Spleen (tissue), 11 donors: Measurements from ENCODE around the gene SAMD8. TPM values are rescaled to one million over a fixed set of nuclear protein-coding genes. Genes with fewer than 3 reads are reported as not detected.
A peak's percentile ranks its signal among the peaks of the same experiment; 100 is the strongest.
"Not testable (repeated sequence)": the region's sequence is repeated elsewhere in the genome, so short reads cannot be mapped to it uniquely, and the experiment has no call there.

Source experiments
- DNase-seq: peaks from one replicate; pipeline ENCODE4 v3.0.0-alpha.2; 2020
- H3K27ac ChIP-seq, 8 donors: fragments of 200-600 bp; sonication (generic) in 7 of 8; 1 replicate in 4 of 8; 2 replicates in 4 of 8; pipeline versions ENCODE4 v1.5.0 to v1.8.0; 2016 to 2021; ENCODE audit warnings: inconsistent platforms in 4 of 8, mild to moderate bottlenecking in 4 of 8, moderate library complexity in 1 of 8
- H3K27me3 ChIP-seq, 7 donors: fragments of 200-600 bp; sonication (generic) in 6 of 7; replicated peaks in 1 of 7; 1 replicate in 4 of 7; 2 replicates in 3 of 7; pipeline versions ENCODE4 v1.5.0 to v1.8.0; 2016 to 2021; ENCODE audit warnings: inconsistent platforms in 3 of 7, mild to moderate bottlenecking in 1 of 7
- H3K36me3 ChIP-seq, 6 donors: fragments of 200-600 bp; sonication (generic) in 5 of 6; 1 replicate in 4 of 6; 2 replicates in 2 of 6; pipeline versions ENCODE4 v1.5.0 to v1.8.0; 2016 to 2021; ENCODE audit warnings: inconsistent platforms in 2 of 6
- H3K4me1 ChIP-seq, 6 donors: fragments of 200-600 bp; sonication (generic) in 5 of 6; 1 replicate in 3 of 6; 2 replicates in 3 of 6; pipeline versions ENCODE4 v1.5.0 to v1.8.0; 2016 to 2021; ENCODE audit warnings: inconsistent platforms in 3 of 6
- H3K4me3 ChIP-seq, 8 donors: fragments of 200-600 bp; sonication (generic) in 7 of 8; 1 replicate in 4 of 8; 2 replicates in 4 of 8; pipeline versions ENCODE4 v1.5.0 to v1.8.0; 2016 to 2021; ENCODE audit warnings: inconsistent platforms in 4 of 8, mild to moderate bottlenecking in 4 of 8, moderate library complexity in 2 of 8
- H3K9me3 ChIP-seq, 8 donors: fragments of 200-600 bp; sonication (generic) in 7 of 8; 1 replicate in 4 of 8; 2 replicates in 4 of 8; pipeline versions ENCODE4 v1.5.0 to v1.8.0; 2016 to 2021; ENCODE audit warnings: inconsistent platforms in 4 of 8
- CTCF ChIP-seq, 11 experiments: fragments of 200-600 bp in 7 of 11; fragments of 450-650 bp in 4 of 11; sonication (generic) in 4 of 11; IDR thresholded peaks in 8 of 11; conservative IDR thresholded peaks in 3 of 11; 1 replicate in 7 of 11; 2 replicates in 4 of 11; pipeline versions ENCODE4 v1.4.0 to v1.8.0; 2016 to 2021; ENCODE audit warnings: antibody characterized with exemption in 11 of 11, inconsistent platforms in 4 of 11, mild to moderate bottlenecking in 1 of 11
- POLR2A ChIP-seq, 3 donors: fragments of 450-650 bp; IDR thresholded peaks; one replicate each; pipeline ENCODE4 v1.5.1; 2017; ENCODE audit warnings: antibody characterized with exemption in 3 of 3, mild to moderate bottlenecking in 1 of 3
- POLR2AphosphoS5 ChIP-seq, 3 donors: sonication (generic); formaldehyde crosslinking; IDR thresholded peaks; one replicate each; pipeline ENCODE4 v1.5.1; 2017; ENCODE audit warnings: antibody characterized with exemption in 3 of 3
- WGBS, 5 donors: extraction: QIAGEN DNeasy Blood & Tissue Kit in 3 of 5; methylation state at CpG; one replicate each; pipeline versions ENCODE4 v1.1.5 to v1.1.7; 2013 to 2018; 5-methylcytosine and 5-hydroxymethylcytosine counted together
- intact Hi-C: fragments of 100-400 bp; cut with DNase I; formaldehyde crosslinking; loops from one replicate; pipeline ENCODE4 v1.15.0; 2023; ENCODE audit warnings: low total_unique reads
- polyA plus RNA-seq, 3 donors: library from polyadenylated mRNA; stranded (reverse); fragments of 200-250 nt; gene quantifications; one replicate each; pipeline ENCODE4 v1.2.1, GENCODE V29; 2013
- total RNA-seq, 7 donors: library from RNA; depleted of rRNA in 3 of 7; stranded (reverse); fragments of >200 nt in 3 of 7; fragmentation: NEBNext Ultra II Directional in 4 of 7; extraction: Animal tissue kit (Norgen Biotek cat#: 25700) in 4 of 7; gene quantifications; one replicate each; pipeline versions ENCODE4 v1.1.0 to v1.2.1, GENCODE V29; 2016 to 2021
- donor health status: healthy with polysubstance abuse.
- donor health status: DM: no; HTN: no; CAD: no; lungs with moderate emphysema.
- donor health status: DM: no; HTN: no; CAD: no.
- donor health status: Bipolar disorder and iron deficiency.
- donor health status: healthy.
- donor health status: DM: no; HTN: no; CAD: no.
- donor health status: DM: yes; HTN: yes; CAD: no.

Gene SAMD8
- total and polyA plus RNA-seq, 10 donors = 4.1 to 35.1 (median 25.2) TPM

- DNase-seq = no peak
Measured at GRCh38 chr10:75110006-75110632, 1.3 kb upstream of the SAMD8 start.

GRCh38 chr10:75111907-75112679 is 637 bp downstream of the SAMD8 start:
- no peaks in the 10 kb centered on the region for H3K9me3 ChIP-seq
- H3K36me3 ChIP-seq = no peaks in the 10 kb centered on the region
- H3K27me3 ChIP-seq = no peaks in the 10 kb centered on the region
- H3K4me1 ChIP-seq = peaks cover 12 to 77% (median 41%) of the 10 kb centered on the region in 6 donors
- H3K27ac ChIP-seq = peak overlapping the region; percentile 95 to 98 (median 98)
- DNase-seq = peak; percentile 91
- no peak for TF ChIP-seq POLR2AphosphoS5 (IDR thresholded peaks at IDR 0.05)
- no peak for TF ChIP-seq POLR2A (IDR thresholded peaks at IDR 0.05)
- no peak for TF ChIP-seq CTCF (IDR thresholded peaks at IDR 0.05 in 8 of 11, conservative IDR thresholded peaks at IDR 0.05 in 3 of 11)
- intact Hi-C loops = loop anchor here (5.0 kb wide), 1 partner anchor 120 kb away; no protein-coding TSS in a partner anchor
- peak overlapping the region; percentile 68 to 89 (median 75) for H3K4me3 ChIP-seq
- WGBS, 5 donors = 1% methylated on average over 23 of the region's 23 CpGs

More at GRCh38 chr10:75110006-75110632, 1.3 kb upstream of the SAMD8 start:
- TF ChIP-seq POLR2A (IDR thresholded peaks at IDR 0.05) (no peak), CTCF (IDR thresholded peaks at IDR 0.05 in 8 of 11, conservative IDR thresholded peaks at IDR 0.05 in 3 of 11) (no peak), POLR2AphosphoS5 (IDR thresholded peaks at IDR 0.05) (no peak)
- Histone ChIP-seq H3K27me3 (no peaks in the 10 kb centered on the region), H3K27ac (peak overlapping the region; percentile 95 to 98 (median 98)), H3K9me3 (no peaks in the 10 kb centered on the region), H3K36me3 (no peaks in the 10 kb centered on the region), H3K4me3 (peak overlapping the region in 1 of 8 donors; percentile 89), H3K4me1 (peaks cover 9 to 57% (median 30%) of the 10 kb centered on the region in 6 donors)
- intact Hi-C loops = loop anchor here (5.0 kb wide), 1 partner anchor 122 kb away; no protein-coding TSS in a partner anchor
- WGBS, 5 donors = 95 to 98% (median 97%) methylated on average over 8 of the region's 8 CpGs

GRCh38 chr10:75115137-75115536 is 3.7 kb downstream of the SAMD8 start:
- intact Hi-C loops = no loop called here

GRCh38 chr10:75116941-75117775 is 5.7 kb downstream of the SAMD8 start:
- DNase-seq, H3K36me3 ChIP-seq, intact Hi-C loops, H3K27me3 ChIP-seq, H3K9me3 ChIP-seq, H3K4me3 ChIP-seq: not testable (repeated sequence)
- 93 to 97% (median 95%) methylated on average over 15 of the region's 15 CpGs for WGBS, 5 donors
- Histone ChIP-seq H3K4me1 (peaks cover 22 to 100% (median 64%) of the 10 kb centered on the region in 6 donors), H3K27ac (peak overlapping the region in 1 of 8 donors; percentile 3)

More at GRCh38 chr10:75115137-75115536, 3.7 kb downstream of the SAMD8 start:
- H3K4me3 ChIP-seq = no peak overlapping the region
- H3K9me3 ChIP-seq = no peaks in the 10 kb centered on the region
- TF ChIP-seq POLR2AphosphoS5 (IDR thresholded peaks at IDR 0.05) (no peak), CTCF (IDR thresholded peaks at IDR 0.05 in 8 of 11, conservative IDR thresholded peaks at IDR 0.05 in 3 of 11) (no peak)
- H3K4me1 ChIP-seq = peaks cover 19 to 90% (median 59%) of the 10 kb centered on the region in 6 donors
- 73 to 86% (median 78%) methylated on average over 2 of the region's 2 CpGs for WGBS, 5 donors
- H3K36me3 ChIP-seq = no peaks in the 10 kb centered on the region
- no peaks in the 10 kb centered on the region for H3K27me3 ChIP-seq
- no peak for DNase-seq
- peak overlapping the region in 1 of 8 donors; percentile 47 for H3K27ac ChIP-seq
